NOMO-1 treated with DMSO at 0.1 percent for 48 hours (cell line): ENCODE results near the gene KRTAP5-8.
"Not testable (repeated sequence)": the region's sequence is repeated elsewhere in the genome, so short reads cannot be mapped to it uniquely, and the experiment has no call there.

ENCODE experiments used
- DNase-seq: peaks from one replicate; lab custom pipeline; 2025; ENCODE audit not compliant: unreplicated experiment; lab: John Stamatoyannopoulos, UW

The KRTAP5-8 gene

DNA sequence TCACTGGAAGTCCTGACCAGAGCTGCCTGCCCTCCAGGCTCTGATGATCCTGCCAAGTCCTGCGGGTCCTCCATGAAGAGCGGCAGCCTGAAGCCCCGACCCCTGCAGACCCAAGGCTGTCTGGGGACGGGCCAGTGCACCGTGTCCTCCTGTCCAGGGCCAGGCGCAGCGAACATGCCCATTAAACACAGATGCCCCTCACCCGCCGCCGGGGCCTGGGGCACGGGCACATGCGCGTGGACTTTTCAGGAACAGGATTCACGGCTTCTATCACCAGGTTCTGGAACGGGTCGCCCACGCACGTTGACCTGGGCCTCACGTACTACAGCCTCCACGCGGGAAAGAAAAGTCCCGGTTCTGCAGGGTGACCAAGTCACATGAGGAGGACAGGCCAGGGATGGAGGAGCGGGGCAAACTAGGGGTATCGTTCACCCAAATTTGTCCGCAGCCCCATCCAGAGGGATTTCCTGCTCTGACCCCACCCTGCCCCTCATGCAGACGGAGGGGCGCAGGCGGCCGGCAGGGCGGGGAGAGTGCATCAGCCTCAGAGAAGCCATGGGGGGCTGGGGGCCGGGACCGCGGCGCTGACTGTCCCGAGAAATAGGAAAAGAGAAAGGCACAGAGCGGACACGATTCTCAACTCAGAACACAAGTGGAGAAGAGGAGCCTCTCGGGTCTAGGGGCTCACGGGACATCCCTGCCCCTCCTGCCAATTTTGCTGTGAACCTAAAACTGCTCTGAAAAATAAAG is 33.5 kb downstream of the KRTAP5-8 start:
- DNase-seq, result not testable (repeated sequence)

- DNase-seq, result no peak
Observed at GRCh38 chr11:71572811-71573210, 35.0 kb downstream of the KRTAP5-8 start.

DNA sequence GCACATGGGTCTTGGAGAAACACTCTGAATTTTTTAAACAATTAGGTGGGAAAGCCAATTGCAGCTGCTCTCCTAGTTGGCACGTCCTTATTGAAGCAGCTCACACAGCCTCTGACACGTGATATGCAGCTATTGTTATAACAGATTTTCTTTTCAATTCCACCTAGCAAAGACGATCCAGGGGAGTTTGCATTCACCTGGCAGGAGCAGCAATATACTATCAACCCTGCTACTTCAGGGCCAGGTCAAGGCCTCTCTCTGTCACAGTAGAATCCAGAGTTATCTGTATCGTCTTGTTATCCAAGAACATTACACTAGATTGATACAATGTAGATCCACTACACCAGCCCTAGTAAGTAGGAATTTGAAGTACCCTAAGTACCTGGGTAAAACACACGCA is 36.6 kb downstream of the KRTAP5-8 start:
- no peak for DNase-seq

GRCh38 chr11:71575723-71576424 is 38.0 kb downstream of the KRTAP5-8 start:
- DNase-seq, result no peak

GRCh38 chr11:71576688-71577465 is 39.1 kb downstream of the KRTAP5-8 start:
- not testable (repeated sequence) for DNase-seq

DNA sequence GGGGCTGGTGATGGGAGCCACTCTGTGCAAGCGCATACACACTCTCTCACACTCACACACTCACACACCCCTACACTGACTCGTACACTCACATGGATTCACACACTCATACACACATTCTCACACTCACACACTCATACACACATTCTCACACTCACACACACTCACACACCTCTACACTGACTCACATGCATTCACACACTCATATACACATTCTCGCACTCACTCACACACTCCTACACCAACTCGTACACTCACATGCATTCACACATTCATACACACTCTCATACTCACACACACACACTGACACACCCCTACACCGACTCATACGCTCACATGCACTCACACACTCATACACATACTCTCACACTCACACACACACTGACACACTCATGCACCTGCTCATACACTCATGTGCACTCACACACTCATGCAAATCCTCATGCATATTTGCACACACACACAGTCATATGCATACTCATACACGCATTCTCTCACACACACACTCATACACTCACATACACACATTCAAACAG is 39.7 kb downstream of the KRTAP5-8 start:
- no peak for DNase-seq

DNA sequence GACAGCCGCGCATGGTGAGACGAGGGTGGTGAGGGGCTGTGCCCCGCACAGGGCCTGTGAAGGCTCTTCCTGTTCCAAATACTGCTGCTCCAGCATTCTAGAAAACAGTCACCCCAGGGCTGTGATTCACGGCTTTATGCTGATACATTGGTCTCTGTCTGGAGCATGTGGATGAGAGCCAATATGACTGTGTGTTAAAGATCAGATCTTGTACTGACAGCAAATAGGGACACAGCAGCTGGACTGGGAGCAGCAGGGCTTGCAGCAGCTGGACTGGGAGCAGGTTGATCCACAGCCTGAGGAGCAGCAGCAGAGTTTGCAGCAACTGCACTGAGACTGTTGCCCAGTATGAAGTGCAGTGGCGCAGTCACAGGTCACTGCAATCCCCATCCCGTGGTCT is 41.7 kb downstream of the KRTAP5-8 start:
- DNase-seq, result not testable (repeated sequence)

DNA sequence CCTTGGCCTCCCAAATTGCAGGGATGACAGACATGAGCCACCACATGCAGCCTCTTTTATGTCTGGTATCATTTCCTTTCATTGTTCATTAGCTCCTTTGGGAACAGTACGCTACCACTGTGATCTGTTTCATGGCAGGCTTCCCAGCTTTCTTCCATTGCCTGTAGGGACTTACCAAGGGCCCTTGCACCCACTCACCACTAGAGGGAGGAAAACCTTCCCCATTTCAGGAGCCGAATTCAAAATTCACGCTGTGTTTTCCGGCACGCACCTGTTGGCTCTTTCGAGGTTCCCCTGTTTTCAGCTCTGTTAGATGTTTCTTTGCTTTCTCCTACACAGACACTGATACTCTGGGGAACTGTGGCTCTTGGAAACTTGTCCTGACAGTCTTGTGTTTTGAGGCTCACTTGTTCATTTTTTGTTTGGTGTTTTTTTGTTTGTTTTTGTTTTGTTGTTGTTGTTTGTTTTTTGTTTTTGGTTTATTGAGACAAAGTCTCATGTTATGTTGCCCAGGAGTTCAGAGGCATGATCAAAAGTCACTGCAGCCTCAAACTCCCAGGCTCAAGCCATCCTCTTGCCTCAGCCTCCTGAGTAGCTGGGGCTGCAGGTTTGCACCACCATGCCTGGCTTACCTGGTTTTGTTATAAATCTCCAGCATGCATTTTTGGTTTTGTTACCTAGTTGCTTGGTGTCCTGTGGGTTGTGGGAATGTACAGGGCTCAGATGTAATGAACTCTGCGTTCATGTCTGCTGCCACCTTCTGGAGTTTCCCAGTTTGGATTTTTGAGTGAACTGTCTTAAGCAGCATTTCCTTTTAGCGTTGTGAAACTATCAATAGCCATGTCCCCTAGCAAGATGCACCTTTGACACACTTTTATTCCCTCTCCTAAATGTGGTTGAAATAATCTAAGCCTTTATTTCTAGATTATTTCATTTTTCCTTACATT is 42.5 kb downstream of the KRTAP5-8 start:
- no peak for DNase-seq

DNA sequence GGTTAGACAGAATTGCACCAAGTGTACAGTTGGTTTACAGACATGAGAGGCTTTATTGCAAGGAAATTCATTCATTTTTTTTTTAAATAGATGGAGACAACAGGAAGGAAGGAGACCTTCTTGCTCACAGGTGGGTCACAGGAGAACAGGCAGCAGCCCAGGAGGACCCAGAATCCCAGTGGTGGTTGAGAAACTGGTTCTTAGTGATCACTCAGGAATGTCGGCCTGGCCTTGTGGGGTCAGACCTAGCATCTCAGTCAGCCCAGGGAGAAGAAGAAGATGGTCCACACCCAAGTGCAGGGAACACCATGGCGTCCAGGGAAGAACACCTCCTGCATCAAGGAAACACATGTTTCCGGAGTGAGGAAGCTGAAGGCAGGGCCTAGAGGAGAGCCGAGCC is 44.0 kb downstream of the KRTAP5-8 start:
- DNase-seq, result no peak

- no peak for DNase-seq
Observed at GRCh38 chr11:71582309-71582895, 44.6 kb downstream of the KRTAP5-8 start, which contains the start of gene KRTAP5-11. TSS of gene KRTAP5-11 (minus strand) at chr11:71582875. CDS start at chr11:71582837, 38 bp downstream.

DNA sequence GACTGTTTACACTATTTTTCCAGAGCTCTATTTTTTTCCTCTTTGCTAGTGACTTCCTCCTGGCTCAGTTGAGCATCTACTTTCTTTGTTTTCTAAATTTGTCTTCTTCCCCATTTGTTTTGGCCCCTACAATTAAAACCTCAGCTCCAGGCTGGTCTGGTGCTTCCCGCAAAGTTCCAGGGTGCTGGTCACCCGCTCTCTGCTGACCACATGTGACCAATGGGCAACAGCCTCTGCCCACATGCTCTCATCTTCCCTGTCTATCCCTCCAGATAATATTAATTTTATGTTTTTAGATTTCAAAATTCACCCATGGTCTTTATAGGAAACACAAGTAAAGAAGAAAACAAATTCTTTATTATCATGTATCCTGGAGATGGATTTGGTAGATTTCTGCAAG is 45.1 kb downstream of the KRTAP5-8 start:
- not testable (repeated sequence) for DNase-seq

DNA sequence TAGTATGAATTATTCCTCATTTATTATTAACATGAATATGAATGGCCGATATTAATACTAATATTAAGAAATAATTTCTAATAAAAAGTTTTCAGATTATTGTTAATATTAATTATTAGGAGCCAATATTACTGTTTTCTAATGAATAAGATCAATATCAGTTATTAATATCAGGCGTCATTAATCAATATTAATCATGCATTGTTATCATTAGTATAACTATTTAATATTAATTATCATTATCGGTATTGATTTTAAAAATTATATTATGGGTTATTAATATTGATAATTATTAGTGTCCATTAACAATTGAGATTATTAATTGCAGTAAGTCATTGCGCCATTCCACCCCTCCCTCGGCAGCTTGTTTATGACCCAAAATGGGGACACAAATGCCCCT is 47.8 kb downstream of the KRTAP5-8 start:
- DNase-seq, result not testable (repeated sequence)

DNA sequence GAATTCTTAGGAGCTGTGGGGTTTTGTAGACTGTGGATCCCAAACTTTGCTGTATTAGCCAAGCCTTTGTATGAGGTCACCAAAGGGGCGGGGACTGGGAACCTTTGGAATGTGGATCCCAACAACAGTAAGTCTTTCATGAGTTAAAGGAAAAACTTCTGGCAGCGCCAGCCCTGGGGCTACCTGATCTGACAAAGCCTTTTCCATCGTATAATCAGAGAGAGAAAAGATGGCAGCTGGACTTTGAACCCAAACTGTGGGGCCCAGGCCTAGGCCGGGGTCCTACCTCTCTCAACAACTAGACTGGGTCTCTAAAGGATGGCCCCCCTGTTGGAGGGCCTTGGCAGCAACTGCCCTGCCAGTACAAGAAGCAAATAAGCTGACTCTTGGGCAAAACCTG is 50.5 kb downstream of the KRTAP5-8 start:
- not testable (repeated sequence) for DNase-seq
